Lung (tissue), 12 donors: Measurements from ENCODE around the gene CAMK2B. TPM values are rescaled to one million over a fixed set of nuclear protein-coding genes. Genes with fewer than 3 reads are reported as not detected.

Source experiments
- ATAC-seq: fragments of 200-7000 bp; cut with Tn5 transposase; one replicate; pipeline ENCODE4 v1.9.1; 2020; ENCODE audit warnings: moderate number of reproducible peaks; ENCODE audit not compliant: insufficient read depth, low FRiP score
- DNase-seq, 3 donors: peaks; one replicate each; pipeline ENCODE4 v3.0.0-alpha.2; 2013 to 2017
- H3K27ac ChIP-seq, 2 donors: one replicate each; pipeline ENCODE4 v1.5.1; 2013; ENCODE audit warnings: mild to moderate bottlenecking in 2 of 2, moderate library complexity in 2 of 2, control low read depth in 1 of 2, inconsistent platforms in 1 of 2, low read depth in 1 of 2, low read length in 1 of 2
- H3K27me3 ChIP-seq, 3 donors: one replicate each; pipeline ENCODE4 v1.5.1; 2013; ENCODE audit warnings: low read length in 2 of 3; ENCODE audit not compliant: control insufficient read depth in 3 of 3, insufficient read depth in 3 of 3
- H3K36me3 ChIP-seq, 4 donors: one replicate each; pipeline ENCODE4 v1.5.1; 2013; ENCODE audit warnings: low read length in 4 of 4, mild to moderate bottlenecking in 1 of 4, moderate library complexity in 1 of 4; ENCODE audit not compliant: control insufficient read depth in 4 of 4, insufficient read depth in 4 of 4
- H3K4me1 ChIP-seq, 5 donors: one replicate each; pipeline ENCODE4 v1.5.1; 2013; ENCODE audit warnings: low read length in 5 of 5, mild to moderate bottlenecking in 2 of 5, moderate library complexity in 1 of 5; ENCODE audit not compliant: control insufficient read depth in 5 of 5, insufficient read depth in 5 of 5
- H3K4me3 ChIP-seq: one replicate; pipeline ENCODE4 v1.5.1; 2013; ENCODE audit warnings: mild to moderate bottlenecking, control low read depth, moderate library complexity
- H3K9ac ChIP-seq, 2 donors: one replicate each; pipeline ENCODE4 v1.5.1; 2013; ENCODE audit warnings: low read length in 2 of 2, control low read depth in 1 of 2; ENCODE audit not compliant: insufficient read depth in 1 of 2
- H3K9me3 ChIP-seq, 4 donors: one replicate each; pipeline ENCODE4 v1.5.1; 2013; ENCODE audit warnings: low read length in 3 of 4, mild to moderate bottlenecking in 1 of 4, moderate library complexity in 1 of 4; ENCODE audit not compliant: control insufficient read depth in 4 of 4, insufficient read depth in 3 of 4
- CTCF ChIP-seq: IDR thresholded peaks from 2 replicates; pipeline ENCODE4 v1.5.1; 2012; ENCODE audit warnings: mild to moderate bottlenecking; ENCODE audit errors: control extremely low read depth, extremely low read depth
- WGBS, 2 donors: extraction: QIAGEN DNeasy Blood & Tissue Kit; methylation state at CpG; one replicate each; pipeline ENCODE4 v1.1.7; 2013; 5-methylcytosine and 5-hydroxymethylcytosine counted together
- polyA plus RNA-seq, 2 donors: library from polyadenylated mRNA; stranded (reverse); fragments of 200-250 nt; gene quantifications; one replicate each; pipeline ENCODE4 v1.2.1, GENCODE V29; 2013
- total RNA-seq, 2 donors: library from RNA; depleted of rRNA in 1 of 2; stranded (reverse); fragments of >200 nt in 1 of 2; gene quantifications; one replicate each; pipeline ENCODE4 v1.2.1, GENCODE V29; 2014 to 2021
- donor health status: control.
- donor health status: control.
- donor health status: Bipolar disorder and iron deficiency.
- donor health status: healthy.
- donor health status: DM: yes; HTN: yes; CAD: no.

Gene CAMK2B
- total and polyA plus RNA-seq, 4 donors: 0.12 to 0.80 (median 0.33) TPM

GRCh38 chr7:44258865-44259546 lies 66.4 kb downstream of the CAMK2B start:
- Histone ChIP-seq H3K4me1 (peaks cover 14 to 42% (median 24%) of the 10 kb centered on the region in 5 donors), H3K9ac (no peak overlapping the region), H3K4me3 (no peak overlapping the region), H3K9me3 (no peaks in the 10 kb centered on the region), H3K27me3 (no peaks in the 10 kb centered on the region), H3K27ac (peak overlapping the region; percentile 50 to 81), H3K36me3 (no peaks in the 10 kb centered on the region)
- ATAC-seq (peak; percentile 4), DNase-seq (no peak)
- no peak for TF ChIP-seq CTCF
- 91 to 92% methylated on average over 14 of the region's 14 CpGs for WGBS, 2 donors

GRCh38 chr7:44258423-44258760 lies 67.0 kb downstream of the CAMK2B start:
- Histone ChIP-seq H3K9ac (no peak overlapping the region), H3K4me3 (no peak overlapping the region), H3K27me3 (no peaks in the 10 kb centered on the region), H3K27ac (peak overlapping the region; percentile 50 to 81), H3K36me3 (no peaks in the 10 kb centered on the region), H3K4me1 (peaks cover 14 to 38% (median 21%) of the 10 kb centered on the region in 5 donors), H3K9me3 (no peaks in the 10 kb centered on the region)
- DNase-seq (no peak), ATAC-seq (no peak)
- WGBS, 2 donors: 77 to 99% methylated on average over 4 of the region's 4 CpGs
- TF ChIP-seq CTCF: no peak

GRCh38 chr7:44257618-44258422 lies 67.6 kb downstream of the CAMK2B start:
- DNase-seq: peak; percentile 68 to 87 (median 74)
- no peak for TF ChIP-seq CTCF

More at GRCh38 chr7:44257618-44258422, 67.6 kb downstream of the CAMK2B start:
- H3K4me3 ChIP-seq: no peak overlapping the region
- H3K27me3 ChIP-seq: no peaks in the 10 kb centered on the region
- peak overlapping the region; percentile 65 to 86 for H3K27ac ChIP-seq
- ATAC-seq: peak; percentile 83
- WGBS, 2 donors: 33 to 35% methylated on average over 17 to 18 of the region's 18 CpGs
- peak overlapping the region in 1 of 2 donors; percentile 52 for H3K9ac ChIP-seq
- H3K9me3 ChIP-seq: no peaks in the 10 kb centered on the region
- no peaks in the 10 kb centered on the region for H3K36me3 ChIP-seq
- H3K4me1 ChIP-seq: peaks cover 14 to 33% (median 21%) of the 10 kb centered on the region in 5 donors
